NCI-H226 (cell line): ENCODE data around the gene MYO1D.

Experiments
- DNase-seq: peaks from one replicate; pipeline ENCODE4 v3.0.0-alpha.2; 2015

MYO1D gene

DNA sequence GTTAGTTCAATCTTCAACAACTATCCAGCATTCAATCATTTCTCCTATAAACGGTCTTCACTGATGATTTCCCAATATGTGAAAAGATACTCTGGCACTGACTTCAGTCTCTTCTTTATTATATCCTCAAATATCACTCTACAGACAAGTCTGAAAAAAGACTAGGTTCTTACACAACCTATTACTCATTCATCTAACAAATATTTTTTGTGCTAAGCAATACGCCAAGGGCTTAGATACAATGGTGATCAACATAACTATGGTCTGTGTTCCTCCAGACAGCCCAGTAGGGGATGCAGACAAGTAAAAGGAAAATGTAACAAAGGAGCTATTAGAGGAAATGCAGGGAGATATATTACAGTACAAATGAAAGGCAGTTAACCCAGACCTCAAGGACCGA lies 63.9 kb downstream of the MYO1D start:
- peak; percentile 26 for DNase-seq

GRCh38 chr17:32810690-32811089 lies 66.2 kb downstream of the MYO1D start:
- no peak for DNase-seq

GRCh38 chr17:32807577-32807976 lies 69.3 kb downstream of the MYO1D start:
- no peak for DNase-seq

DNA sequence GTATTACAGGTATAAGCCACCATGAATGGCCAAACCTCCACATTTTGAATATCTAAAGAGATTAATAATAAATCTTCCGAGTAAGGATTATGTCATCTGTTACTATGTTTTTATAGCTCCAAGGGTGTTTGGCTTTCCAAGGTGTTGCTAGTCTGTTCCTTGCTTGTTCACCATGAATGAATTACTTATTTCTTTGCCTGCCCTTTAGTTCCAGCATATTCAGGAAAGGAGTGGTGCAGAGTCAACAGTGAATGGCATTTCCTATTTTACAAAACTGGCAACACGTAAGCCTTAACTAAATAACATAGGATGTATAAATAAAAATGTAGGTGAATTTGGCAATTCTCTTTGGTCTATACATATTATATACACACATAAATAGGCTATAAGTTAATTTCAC lies 70.3 kb downstream of the MYO1D start:
- DNase-seq = no peak

DNA sequence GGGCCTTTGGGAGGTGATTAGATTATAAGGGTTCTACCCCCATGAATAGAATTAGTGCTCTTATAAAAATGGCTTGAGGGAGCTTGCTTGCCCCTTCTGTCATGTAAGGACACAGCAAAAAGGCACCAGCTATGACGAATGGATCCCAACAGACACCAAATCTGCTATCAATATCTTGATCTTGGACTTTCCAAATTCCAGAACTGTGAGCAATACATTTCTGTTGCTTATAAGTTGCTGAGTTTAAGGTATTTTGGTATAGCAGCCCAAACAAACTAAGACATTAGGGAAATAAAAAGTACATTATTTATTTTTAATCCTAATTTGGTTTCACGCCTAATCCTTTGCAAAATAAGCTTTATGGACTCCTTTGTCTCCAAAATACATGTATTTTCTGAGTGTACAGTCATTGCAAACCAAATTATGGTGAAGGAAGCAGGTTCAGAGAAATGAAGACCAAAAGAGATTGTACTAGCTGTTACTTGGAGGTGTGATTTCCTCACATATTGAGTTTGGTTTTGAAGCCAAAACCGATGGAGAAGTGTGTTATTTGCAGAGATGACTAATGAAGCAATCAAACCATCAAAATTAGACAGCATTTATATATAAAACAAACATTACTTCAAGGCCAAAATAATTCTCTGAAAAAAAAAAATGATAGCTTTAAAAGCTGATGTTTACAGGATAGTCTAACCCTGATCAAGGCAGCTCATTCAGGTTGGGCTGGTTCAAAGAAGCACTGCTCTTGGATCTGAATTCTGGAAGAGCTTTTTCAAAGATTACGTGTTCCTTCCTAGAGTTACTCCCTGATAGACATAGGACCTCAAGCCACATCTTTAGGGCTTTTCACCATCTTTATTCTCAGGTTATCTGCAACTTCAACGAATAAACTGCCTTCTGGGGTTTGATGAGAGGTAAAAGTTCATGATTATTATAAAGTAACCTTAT lies 71.6 kb downstream of the MYO1D start:
- no peak for DNase-seq

GRCh38 chr17:32803544-32803943 lies 73.4 kb downstream of the MYO1D start:
- DNase-seq = no peak

DNA sequence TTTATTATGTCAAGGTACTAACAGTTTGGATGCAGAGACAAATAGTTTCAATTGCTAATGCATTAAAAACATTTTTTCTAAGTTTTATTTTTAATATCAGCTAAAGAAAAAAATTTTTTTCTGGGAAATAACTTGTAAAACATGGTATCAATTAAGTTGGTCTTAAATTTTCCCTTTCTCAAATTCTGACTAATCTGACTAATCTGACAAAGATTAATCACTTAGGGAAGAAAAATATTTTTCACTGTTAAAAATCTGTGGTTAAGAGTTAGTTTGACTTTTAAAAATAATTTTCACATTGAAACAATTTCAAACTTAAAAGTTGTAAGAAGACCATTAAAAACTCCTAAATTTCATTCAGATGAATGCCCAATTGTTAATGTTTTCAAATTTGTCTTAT lies 74.6 kb downstream of the MYO1D start:
- DNase-seq = no peak

GRCh38 chr17:32801641-32802040 lies 75.3 kb downstream of the MYO1D start:
- DNase-seq = no peak

DNA sequence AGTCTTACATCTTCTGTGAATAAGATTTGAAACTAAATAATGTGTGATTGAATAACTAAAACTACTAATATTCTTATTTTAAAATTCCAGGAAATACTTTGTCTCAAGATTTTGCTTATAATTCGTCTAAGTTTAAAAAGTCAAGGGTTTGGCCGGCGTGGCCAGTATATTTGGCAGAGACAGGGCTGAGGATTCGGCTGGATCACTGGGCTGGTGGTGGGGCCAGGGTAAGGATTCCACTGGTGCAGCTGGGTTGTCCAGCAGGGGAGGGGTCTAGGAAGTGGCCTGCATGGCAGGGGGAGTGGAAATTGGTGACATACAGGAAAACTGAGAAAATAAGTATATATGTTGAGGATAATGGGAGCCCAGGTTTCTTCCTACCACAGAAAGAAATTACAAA lies 75.7 kb downstream of the MYO1D start:
- no peak for DNase-seq

GRCh38 chr17:32798938-32799337 lies 78.0 kb downstream of the MYO1D start:
- no peak for DNase-seq

DNA sequence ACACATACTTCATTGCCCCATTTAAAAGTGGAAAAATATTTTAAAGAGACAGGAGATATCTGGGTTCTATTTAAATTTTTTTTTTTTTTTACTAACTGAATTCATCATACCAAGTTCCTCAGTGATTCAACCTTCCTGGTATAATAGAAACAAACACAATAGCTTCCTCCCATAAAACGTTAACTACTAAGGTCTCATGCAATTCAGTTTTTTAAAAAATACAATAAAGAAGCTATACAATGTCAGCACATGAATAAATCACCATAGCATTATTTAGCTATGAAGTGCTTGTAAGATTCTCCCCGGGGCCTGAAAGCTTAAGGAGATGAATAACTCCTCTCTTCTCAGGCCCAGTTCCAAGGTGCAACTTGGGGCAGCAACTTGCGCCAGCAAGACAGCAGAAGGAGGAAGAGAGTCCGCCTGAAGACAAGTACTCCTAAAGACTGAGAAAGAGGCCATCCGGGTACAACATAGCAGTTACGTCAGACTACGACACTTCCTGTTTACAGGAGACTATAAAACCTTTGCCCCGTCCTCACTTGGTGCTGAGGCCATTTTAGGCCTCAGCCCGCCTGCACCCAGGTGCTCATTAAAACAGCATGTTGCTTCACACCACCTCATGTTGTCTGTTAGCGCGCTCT lies 81.5 kb downstream of the MYO1D start:
- no peak for DNase-seq

GRCh38 chr17:32794533-32795246 lies 82.2 kb downstream of the MYO1D start:
- peak; percentile 5 for DNase-seq

DNA sequence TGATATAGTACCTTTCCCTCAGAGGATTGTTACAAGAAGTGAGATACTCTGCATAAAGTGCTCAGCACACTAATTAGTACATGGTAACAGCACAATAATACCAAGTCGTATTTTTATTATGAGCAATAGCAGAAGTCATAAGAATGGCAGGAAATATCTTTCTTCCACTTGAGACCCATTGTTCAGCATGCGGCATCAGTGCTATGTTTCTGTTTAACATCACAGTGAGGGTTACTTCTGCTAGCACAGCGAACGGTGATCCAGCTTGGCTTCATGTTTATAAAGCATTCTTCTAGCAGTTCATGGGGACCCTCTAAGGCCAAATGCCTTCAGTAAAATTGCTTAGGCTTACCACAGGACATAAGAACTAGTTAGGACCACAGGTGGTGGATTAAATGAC lies 83.1 kb downstream of the MYO1D start:
- no peak for DNase-seq

DNA sequence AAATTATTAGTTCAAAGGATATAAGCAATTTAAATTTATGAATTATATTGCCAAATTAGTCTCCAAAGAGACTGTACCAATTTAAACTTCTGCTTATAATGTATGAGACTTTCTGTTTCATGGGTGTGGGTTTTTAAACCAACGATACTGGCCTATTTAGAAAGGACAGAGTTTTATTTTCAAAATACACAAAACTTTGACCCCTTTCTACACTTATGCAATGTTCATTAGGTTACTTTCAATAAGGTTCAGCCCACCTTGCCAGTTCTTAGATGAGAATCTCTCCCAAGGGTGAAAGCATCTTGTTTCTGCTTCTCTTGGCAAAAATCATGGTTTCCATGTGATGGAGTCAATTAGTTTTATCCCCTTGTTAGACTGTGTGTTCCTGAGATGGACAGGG lies 84.7 kb downstream of the MYO1D start:
- no peak for DNase-seq

GRCh38 chr17:32786169-32786568 lies 90.8 kb downstream of the MYO1D start:
- DNase-seq = no peak

- DNase-seq = no peak
Observed at GRCh38 chr17:32784113-32784512, 92.8 kb downstream of the MYO1D start.

DNA sequence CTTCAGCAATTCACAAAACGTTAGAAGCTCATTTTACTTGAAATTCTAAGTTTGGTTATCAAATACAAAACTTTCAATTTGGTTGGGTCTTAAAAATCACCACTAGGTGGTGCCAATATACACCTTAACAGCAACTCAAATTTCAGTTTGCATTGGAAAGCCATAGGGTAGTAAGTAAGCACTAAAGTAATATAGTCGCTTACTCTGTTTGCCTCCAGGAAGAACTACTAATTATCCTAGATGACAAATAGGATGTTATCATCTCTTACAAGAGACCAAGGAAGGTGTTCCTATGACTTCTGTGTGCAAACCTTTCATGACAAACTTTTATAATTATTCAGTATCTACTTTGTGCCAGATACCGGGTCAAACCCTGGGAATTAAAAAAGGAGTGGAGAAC lies 93.3 kb downstream of the MYO1D start:
- peak; percentile 44 for DNase-seq

DNA sequence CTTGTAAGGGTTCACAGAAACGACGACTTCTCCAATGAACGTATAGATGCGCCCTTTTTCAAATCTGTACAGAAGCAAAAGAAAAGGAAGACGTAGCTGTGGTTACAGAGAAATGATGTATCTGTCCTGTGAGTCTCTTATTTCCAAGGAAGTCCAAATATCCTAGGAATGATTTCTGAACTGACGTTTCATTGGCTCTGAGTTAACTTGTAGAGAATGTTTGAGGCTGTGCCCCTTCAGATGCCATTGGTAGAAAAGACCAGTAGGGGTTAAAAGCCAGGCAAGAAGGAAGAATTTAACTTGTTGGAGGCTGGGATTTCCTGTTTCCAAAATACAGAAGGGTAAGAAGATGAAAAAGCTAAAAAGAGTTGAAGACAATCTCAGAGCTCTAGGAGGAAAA lies 96.2 kb downstream of the MYO1D start:
- no peak for DNase-seq

DNA sequence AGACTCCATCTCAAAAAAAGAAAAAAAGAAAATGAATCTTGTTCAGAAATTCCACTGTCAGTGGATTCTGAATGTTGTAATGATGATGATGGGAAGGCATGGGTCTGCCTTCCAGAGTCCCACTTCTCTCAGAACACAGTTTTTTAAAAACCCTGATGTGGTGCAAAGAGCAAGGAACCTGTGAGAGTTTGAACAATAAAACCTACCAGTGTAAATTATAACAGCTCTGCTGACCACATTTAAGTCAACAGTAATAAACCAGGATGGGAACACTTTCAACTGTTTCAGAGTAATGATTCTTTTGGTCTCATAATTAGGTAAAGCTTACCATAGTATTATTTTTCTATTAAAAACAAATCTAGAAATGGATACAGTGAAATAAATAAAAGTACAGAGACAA lies 99.0 kb downstream of the MYO1D start:
- DNase-seq = no peak

DNA sequence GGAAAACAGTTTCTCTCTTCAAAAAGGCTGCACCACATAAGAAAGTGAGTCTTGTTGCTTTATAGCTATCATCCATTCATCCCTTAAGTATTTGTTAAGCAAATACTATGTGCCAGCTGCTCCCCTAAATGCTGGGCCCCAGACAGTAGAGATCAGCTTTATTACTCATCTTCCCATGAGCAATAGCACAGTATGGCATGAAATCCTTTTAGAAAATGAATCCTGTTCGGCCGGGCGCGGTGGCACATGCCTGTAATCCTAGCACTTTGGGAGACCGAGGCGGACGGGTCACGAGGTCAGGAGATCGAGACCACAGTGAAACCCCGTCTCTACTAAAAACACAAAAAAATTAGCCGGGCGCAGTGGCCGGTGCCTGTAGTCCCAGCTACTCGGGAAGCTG lies 99.5 kb downstream of the MYO1D start:
- DNase-seq = peak; percentile 36

- DNase-seq = no peak
Observed at GRCh38 chr17:32774695-32775084, 102.2 kb downstream of the MYO1D start.

DNA sequence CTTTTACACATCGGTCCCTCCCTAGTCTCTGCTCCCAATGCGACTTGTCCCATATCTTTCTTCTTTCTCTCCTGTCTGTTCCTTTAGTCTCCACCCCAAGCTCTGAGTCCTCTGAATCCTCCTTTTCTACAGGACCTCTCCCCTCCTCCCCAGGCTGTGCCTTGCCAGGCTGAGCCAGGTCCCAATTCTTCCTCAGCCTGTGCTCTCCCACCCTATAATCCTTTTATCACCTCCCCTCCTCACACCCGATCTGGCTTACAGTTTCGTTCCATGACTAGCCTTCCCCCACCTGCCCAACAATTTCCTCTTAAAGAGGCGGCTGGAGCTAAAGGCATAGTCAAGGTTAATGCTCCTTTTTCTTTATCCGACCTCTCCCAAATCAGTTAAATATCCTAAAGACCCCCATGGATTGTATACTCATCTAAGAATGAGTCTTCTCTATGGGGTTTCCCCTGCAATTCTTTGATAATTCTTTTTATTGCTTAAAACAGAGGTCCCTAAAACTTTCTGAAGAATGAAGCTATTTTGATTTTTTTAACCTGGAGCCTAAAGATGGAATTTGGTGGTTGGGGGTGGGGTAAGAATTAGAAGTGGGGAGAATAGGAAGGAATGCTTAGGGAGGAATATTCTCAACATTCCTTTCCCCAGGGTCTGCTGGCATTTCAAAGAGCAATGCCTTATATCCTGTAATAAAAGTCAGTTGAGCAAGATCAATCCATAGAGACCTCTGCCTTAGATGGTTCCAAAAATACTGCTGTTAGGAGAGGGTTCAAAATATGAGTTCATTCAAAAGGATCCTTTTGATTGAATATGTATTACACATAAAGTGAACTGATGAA lies 102.8 kb downstream of the MYO1D start:
- DNase-seq = no peak
